Activated T-cell treated with anti-CD3 and anti-CD28 coated beads, Interleukin-2, amount 50 U/mL, for 4 hours (primary cell): Measurements from ENCODE around the gene TMEM266. TPM values are rescaled to one million over a fixed set of nuclear protein-coding genes. Genes with fewer than 3 reads are reported as not detected.
"Not testable (repeated sequence)": the region's sequence is repeated elsewhere in the genome, so short reads cannot be mapped to it uniquely, and the experiment has no call there.

Source experiments
- ATAC-seq, 2 donors: fragments of 200-7000 bp; cut with Tn5 transposase; one replicate each; pipeline ENCODE4 v1.10.0; 2021
- DNase-seq: peaks from one replicate; pipeline ENCODE4 v3.0.0-alpha.2; 2020
- H3K27me3 Mint-ChIP-seq: one replicate; pipeline ENCODE4 v1.8.0; 2021; ENCODE audit warnings: low read depth, mixed read lengths
- H3K36me3 Mint-ChIP-seq: one replicate; pipeline ENCODE4 v1.8.0; 2022; ENCODE audit warnings: mixed read lengths; ENCODE audit not compliant: insufficient read depth
- H3K4me1 Mint-ChIP-seq: one replicate; pipeline ENCODE4 v1.8.0; 2021; ENCODE audit warnings: low read depth, mixed read lengths
- H3K4me3 Mint-ChIP-seq: one replicate; pipeline ENCODE4 v1.8.0; 2021; ENCODE audit warnings: mild to moderate bottlenecking, moderate library complexity, mixed read lengths
- H3K9me3 Mint-ChIP-seq: one replicate; pipeline ENCODE4 v1.8.0; 2021; ENCODE audit warnings: mixed read lengths
- total RNA-seq, 3 donors: library from RNA; stranded (reverse); gene quantifications; one replicate each; pipeline ENCODE4 v1.2.1, GENCODE V29; 2021

Gene TMEM266, protein sequence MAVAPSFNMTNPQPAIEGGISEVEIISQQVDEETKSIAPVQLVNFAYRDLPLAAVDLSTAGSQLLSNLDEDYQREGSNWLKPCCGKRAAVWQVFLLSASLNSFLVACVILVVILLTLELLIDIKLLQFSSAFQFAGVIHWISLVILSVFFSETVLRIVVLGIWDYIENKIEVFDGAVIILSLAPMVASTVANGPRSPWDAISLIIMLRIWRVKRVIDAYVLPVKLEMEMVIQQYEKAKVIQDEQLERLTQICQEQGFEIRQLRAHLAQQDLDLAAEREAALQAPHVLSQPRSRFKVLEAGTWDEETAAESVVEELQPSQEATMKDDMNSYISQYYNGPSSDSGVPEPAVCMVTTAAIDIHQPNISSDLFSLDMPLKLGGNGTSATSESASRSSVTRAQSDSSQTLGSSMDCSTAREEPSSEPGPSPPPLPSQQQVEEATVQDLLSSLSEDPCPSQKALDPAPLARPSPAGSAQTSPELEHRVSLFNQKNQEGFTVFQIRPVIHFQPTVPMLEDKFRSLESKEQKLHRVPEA
- under 1 TPM in 2 of 3 donors, not detected in 1; 0.11 to 0.13 TPM for total RNA-seq

DNA sequence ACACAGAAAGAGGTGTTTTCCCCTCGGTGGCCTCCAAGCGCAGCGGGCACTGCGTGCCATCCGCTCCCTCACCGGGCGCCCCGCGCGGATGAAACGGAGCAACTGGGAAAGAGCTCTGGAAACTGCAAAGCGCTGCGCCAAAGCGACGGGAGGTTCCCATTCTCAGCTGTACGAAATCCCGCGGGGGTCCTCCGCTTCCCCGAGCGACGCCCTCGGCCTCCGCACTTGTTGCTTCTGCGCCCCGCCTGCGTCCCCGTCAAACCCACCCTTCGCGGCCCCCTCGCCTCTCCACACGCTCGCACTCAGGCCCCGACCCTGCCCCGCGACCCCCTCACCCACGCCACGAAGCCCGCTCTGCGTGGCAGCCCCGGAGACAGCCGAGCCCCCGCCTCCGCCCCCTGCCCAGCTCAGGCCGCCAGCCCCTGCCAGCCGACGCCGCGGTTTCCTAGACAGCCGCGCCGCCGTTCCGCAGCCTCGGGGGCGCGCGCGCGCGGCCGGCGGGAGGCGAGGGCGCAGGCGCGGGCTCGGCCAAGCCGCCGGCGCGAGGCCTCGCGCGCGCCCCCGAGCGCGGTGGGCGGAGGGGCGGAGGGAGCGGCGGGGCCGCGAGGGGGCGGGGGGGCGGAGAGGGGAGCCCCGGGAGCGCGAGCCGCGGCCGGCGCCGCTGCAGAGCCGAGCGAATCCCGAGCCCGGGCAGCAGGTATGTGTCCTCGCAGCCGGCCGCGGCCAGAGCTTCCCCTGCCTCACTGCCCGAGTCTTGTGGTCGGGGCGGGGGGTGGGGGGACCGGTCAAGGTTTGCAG, at the start of gene TMEM266:
TMEM266 (plus strand) TSS at position 666 of the 798 bp plus-strand sequence. CDS start 74,279 bp downstream, outside the sequence.
- Mint-ChIP-seq H3K36me3 (no peaks in the 10 kb centered on the region), H3K4me3 (peak within 1 kb of the TSS; percentile 70), H3K9me3 (no peaks in the 10 kb centered on the region), H3K27me3 (peaks cover 56% of the 10 kb centered on the region), H3K4me1 (peaks cover 35% of the 10 kb centered on the region)
- ATAC-seq, result peak; percentile 36 to 41
- DNase-seq, result no peak

DNA sequence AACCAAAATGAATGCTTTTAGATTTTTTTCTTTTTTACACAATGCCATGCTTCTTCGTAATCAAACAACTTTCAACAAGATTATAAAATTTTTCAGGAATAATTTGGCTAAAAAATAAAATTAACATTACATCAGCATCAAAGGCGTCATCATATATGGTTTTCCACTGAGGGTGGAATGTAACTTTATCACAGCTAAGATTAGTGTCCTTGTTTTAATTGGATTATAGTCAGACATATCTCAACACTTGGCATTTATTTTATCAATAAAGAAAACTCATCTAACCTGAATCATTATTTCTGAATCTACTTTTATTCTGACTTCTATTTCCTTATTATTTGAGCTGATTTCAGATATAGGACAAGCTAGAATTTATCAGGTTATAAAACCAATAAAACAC, 49.2 kb upstream of the TMEM266 start:
- H3K9me3 Mint-ChIP-seq, result peaks cover 3% of the 10 kb centered on the region
- H3K4me3 Mint-ChIP-seq, result no peak overlapping the region
- peaks cover 27% of the 10 kb centered on the region for H3K27me3 Mint-ChIP-seq
- H3K4me1 Mint-ChIP-seq, result peaks cover 3% of the 10 kb centered on the region
- no peaks in the 10 kb centered on the region for H3K36me3 Mint-ChIP-seq
- no peak for DNase-seq
- no peak for ATAC-seq

DNA sequence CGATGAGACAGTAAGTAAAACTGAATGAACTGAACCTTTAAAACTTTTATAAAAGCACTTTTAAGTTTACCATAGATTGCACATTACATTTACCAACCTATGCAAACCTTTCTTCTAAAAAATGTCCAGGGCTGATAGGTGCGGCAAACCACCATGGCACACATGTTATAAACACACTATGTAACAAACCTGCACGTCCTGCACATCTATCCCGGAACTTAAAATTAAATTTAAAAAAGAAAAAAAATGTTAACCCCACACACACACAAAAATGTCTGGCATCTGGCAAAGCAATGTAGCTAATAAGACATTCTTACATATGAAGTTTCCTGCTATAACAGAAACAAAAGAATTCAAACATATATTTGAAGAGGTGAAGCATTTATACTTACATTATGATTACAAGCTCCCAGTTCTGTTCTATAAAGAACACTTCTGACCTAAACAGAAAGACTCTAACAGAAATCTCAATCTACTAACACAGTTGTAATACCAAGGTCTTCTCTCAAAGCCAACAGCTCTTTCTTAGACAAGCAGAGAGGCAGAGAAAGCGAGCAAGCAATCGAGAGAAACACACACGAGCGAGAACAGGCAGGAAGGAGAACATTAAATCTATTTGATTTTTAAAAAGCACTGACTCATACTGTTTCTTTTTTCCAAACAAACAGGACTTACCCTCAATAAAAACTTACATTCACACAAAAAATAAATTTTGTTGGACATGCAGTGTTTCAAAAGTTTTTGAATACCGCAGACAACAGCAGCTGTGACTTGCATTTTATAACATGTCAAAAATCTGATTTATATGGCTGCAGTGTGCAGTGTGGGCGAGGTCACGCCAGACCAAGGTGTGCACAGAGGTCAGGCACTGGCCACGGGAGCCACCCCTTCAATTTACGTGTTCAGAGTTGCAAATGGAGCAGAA, 47.9 kb upstream of the TMEM266 start, which contains the start of gene NRG4:
NRG4 (minus strand) TSS at position 798 of the 925 bp plus-strand sequence. CDS start 1,194 bp downstream, outside the sequence.
- H3K36me3 Mint-ChIP-seq, result no peaks in the 10 kb centered on the region
- no peak within 1 kb of the TSS for H3K4me3 Mint-ChIP-seq
- ATAC-seq (no peak), DNase-seq (no peak)
- H3K4me1 Mint-ChIP-seq, result peaks cover 3% of the 10 kb centered on the region
- peaks cover 32% of the 10 kb centered on the region for H3K27me3 Mint-ChIP-seq
- H3K9me3 Mint-ChIP-seq, result peaks cover 10% of the 10 kb centered on the region

DNA sequence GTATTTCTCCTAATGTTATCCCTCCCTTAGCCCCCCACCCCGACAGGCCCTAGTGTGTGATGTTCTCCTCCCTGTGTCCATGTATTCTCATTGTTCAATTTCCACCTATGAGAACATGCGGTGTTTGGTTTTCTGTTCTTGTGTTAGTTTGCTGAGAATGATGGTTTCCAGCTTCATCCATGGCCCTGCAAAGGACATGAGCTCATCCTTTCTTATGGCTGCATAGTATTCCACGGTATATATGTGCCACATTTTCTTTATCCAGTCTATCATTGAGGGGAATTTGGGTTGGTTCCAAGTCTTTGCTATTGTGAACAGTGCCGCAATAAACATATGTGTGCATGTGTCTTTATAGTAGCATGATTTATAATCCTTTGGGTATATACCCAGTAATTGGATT, 46.3 kb upstream of the TMEM266 start:
- H3K27me3 Mint-ChIP-seq, result peaks cover 41% of the 10 kb centered on the region

DNA sequence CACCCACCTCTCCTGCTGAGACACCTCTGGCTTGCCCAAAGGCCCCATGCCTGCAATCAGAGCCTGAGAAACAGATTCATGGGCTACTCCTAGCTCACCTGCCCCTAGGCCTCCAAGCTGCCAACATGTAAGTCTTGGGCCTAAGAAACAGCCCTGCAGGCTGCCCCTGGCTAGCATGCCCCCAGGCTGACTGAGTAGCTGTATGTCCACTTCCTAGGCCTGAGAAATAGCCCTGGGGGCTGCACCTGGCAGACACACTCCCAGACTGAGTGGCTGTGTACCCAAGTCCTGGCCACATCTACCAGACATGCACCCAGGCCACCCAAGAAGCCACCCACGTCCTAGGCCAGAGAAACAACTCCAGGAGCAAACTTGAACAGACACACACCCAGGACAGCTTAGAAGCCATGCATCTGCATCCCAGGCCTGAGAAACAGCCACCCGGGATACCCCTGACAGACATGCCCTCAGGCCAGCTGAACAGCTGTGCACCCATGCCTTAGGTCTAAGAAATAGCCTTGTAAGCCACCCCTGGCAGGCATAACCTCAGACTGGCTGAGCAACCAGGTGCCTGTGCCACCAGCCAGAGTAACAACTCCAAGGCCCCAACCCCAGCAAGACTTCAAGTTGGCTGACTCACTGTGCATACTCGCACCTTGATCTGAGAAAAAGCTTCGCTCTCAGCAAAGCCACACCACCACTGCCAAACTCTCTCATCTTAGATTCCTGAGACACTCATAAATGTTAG, 35.6 kb upstream of the TMEM266 start:
- ATAC-seq (no peak), DNase-seq (no peak)
- Mint-ChIP-seq H3K9me3 (peaks cover 16% of the 10 kb centered on the region), H3K27me3 (peaks cover 28% of the 10 kb centered on the region), H3K36me3 (no peaks in the 10 kb centered on the region), H3K4me1 (no peaks in the 10 kb centered on the region), H3K4me3 (no peak overlapping the region)

More for the DNA sequence above, 46.3 kb upstream of the TMEM266 start:
- H3K36me3 Mint-ChIP-seq, H3K4me3 Mint-ChIP-seq, ATAC-seq, H3K4me1 Mint-ChIP-seq, DNase-seq: not testable (repeated sequence)
- peaks cover 22% of the 10 kb centered on the region for H3K9me3 Mint-ChIP-seq

DNA sequence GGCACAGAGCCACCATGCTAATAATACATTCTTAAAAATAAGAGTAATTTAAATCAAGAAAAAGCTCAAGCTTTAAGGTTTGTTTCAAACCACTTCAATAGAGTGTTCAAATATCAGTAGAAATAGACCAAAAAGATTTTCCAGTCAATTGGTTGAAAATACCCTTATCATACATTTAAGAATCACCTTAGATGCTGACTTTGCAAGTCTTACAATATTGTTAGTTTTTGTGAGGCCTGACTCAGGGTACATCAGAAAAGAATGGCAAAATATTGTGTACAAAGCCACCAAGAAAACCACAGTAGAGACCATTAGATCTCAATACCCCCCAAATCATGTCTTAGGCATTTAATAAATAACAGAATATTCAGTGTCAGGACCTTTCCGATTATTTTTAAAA, 27.7 kb upstream of the TMEM266 start:
- H3K4me3 Mint-ChIP-seq, result no peak overlapping the region
- H3K4me1 Mint-ChIP-seq, result no peaks in the 10 kb centered on the region
- peaks cover 3% of the 10 kb centered on the region for H3K9me3 Mint-ChIP-seq
- DNase-seq (no peak), ATAC-seq (no peak)
- peaks cover 3% of the 10 kb centered on the region for H3K27me3 Mint-ChIP-seq
- H3K36me3 Mint-ChIP-seq, result no peaks in the 10 kb centered on the region

DNA sequence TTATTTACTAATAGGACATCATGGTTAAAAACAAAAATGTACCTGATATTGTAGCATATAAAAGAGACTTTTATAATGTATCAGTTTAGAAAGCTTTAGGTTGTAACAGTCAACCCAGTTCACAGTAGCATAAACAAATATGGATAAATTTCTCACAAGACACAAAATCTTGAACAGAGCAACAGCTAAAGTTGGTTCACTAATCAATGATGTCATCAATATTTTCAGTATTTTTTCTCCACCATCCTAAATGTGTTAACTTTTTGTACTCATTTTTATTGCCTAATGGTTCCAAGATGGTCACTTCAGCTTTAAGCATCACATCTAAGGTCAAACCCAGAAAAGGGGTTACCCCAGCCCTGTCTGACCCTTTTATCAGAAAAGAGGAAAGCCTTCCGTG, 26.3 kb upstream of the TMEM266 start:
- Mint-ChIP-seq H3K27me3 (peaks cover 3% of the 10 kb centered on the region), H3K4me1 (no peaks in the 10 kb centered on the region), H3K36me3 (no peaks in the 10 kb centered on the region), H3K9me3 (peaks cover 3% of the 10 kb centered on the region), H3K4me3 (no peak overlapping the region)
- ATAC-seq, result no peak
- DNase-seq, result no peak

DNA sequence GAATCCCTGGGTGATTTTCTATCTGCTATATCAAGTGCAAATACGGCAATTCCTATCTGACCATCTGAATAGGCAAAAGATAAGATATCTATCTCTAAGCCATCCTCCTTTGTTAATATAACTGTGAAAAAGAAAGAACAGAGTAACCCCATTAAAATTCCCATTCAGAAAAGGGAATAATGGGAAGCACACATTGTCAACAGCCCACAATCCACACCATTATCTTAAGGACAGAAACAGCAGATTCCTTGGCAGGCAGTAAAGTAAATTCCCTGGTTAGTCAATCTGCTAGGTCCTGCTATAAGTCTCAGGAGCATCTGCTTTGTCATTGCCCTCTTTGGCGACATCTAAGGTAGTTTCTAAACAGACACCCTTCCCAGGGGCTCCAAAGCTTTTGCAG, 25.7 kb upstream of the TMEM266 start:
- Mint-ChIP-seq H3K9me3 (peaks cover 5% of the 10 kb centered on the region), H3K36me3 (no peaks in the 10 kb centered on the region)

DNA sequence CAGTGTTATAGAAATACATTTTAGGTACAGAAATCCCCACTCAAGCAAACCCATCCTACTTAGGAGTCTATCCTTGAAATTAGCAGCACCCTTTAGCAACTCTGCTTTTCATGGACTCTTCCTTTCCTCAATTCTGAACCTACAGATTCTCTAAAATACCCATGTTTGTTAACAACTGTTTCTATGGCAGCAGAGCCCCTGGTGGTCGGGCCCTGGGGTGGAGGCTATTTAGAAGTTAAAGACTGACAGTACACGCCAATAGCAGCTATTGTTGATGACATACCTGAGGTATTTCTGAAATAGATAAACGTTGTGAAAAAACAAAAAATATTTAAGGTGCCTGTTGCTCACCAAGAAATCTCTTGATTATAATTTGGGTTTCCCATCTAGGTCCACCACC, 24.2 kb upstream of the TMEM266 start:
- DNase-seq (no peak), ATAC-seq (no peak)
- H3K4me1 Mint-ChIP-seq, result no peaks in the 10 kb centered on the region
- H3K36me3 Mint-ChIP-seq, result no peaks in the 10 kb centered on the region
- H3K27me3 Mint-ChIP-seq, result peaks cover 12% of the 10 kb centered on the region
- H3K4me3 Mint-ChIP-seq, result no peak overlapping the region
- H3K9me3 Mint-ChIP-seq, result peaks cover 13% of the 10 kb centered on the region

More for the DNA sequence above, 25.7 kb upstream of the TMEM266 start:
- DNase-seq (no peak), ATAC-seq (no peak)
- Mint-ChIP-seq H3K4me1 (no peaks in the 10 kb centered on the region), H3K4me3 (no peak overlapping the region), H3K27me3 (peaks cover 8% of the 10 kb centered on the region)

DNA sequence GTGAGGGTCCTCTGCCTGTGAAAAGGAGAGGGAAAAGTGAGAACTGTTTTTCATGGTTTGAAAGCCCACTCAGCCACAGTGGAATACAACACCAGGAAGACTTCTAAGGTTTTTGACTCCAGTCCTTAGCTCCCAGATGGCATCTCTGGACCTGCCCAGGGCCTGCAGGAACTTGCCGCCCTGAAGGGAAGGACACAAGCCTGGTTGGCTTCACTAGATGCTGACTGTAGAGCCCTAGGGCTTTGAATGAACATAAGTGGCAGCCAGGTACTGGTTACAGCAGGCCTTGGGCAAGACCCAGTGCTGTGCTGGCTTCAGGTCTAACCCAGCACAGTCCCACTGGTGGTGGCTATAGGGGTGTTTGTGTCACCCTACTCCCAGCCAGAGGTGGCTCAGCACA, 21.3 kb upstream of the TMEM266 start:
- peaks cover under 1% of the 10 kb centered on the region for H3K36me3 Mint-ChIP-seq
- peaks cover 34% of the 10 kb centered on the region for H3K9me3 Mint-ChIP-seq
- no peak overlapping the region for H3K4me3 Mint-ChIP-seq
- no peaks in the 10 kb centered on the region for H3K4me1 Mint-ChIP-seq
- DNase-seq (no peak), ATAC-seq (no peak)
- peaks cover 25% of the 10 kb centered on the region for H3K27me3 Mint-ChIP-seq

DNA sequence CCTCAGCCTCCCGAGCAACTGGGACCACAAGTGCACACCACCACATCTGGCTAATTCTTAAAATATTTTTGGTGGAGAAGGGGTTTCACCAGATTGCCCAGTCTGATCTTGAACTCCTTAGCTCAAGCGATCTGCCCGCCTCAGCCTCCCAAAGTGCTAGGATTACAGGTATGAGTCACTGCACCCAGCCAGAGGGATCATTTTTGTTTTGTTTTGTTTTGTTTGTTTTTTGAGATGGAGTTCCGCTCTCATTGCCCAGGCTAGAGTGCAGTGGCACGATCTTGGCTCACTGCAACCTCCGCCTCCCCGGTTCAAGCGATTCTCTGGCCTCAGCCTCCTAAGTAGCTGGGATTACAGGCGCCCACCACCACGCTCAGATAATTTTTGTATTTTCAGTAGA, 5.6 kb upstream of the TMEM266 start:
- H3K4me1 Mint-ChIP-seq, result peaks cover 19% of the 10 kb centered on the region
- not testable (repeated sequence) for H3K36me3 Mint-ChIP-seq, DNase-seq, H3K9me3 Mint-ChIP-seq, H3K4me3 Mint-ChIP-seq, ATAC-seq
- H3K27me3 Mint-ChIP-seq, result peaks cover 26% of the 10 kb centered on the region

DNA sequence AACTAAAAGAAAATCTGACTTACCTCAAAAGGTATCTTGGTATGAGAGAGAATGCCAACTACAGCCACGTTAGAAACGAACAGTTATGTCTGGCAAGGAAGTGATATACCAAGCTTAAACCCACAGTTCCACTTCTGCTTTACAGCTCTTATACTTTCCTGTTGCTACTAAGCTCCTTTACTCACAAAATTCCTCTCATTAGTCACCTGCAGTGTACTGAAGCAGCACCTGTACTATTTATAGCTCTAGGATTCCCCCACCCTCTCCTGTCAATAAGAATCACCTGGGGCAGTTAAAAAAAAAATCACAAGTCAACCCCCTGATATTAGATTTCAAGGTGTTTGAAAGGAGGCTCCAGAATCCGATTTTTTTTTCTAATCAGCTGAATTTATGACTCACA, 2.9 kb upstream of the TMEM266 start:
- H3K4me3 Mint-ChIP-seq, result no peak overlapping the region

More for the DNA sequence above, 2.9 kb upstream of the TMEM266 start:
- Mint-ChIP-seq H3K36me3 (no peaks in the 10 kb centered on the region), H3K4me1 (peaks cover 31% of the 10 kb centered on the region), H3K9me3 (no peaks in the 10 kb centered on the region), H3K27me3 (peaks cover 47% of the 10 kb centered on the region)
- DNase-seq, result no peak
- ATAC-seq, result peak; percentile 20 to 41
